ENCODE data around the gene TIGD3.

TIGD3 gene

GRCh38 chr11:65373839-65374580 lies 19.5 kb downstream of the TIGD3 start:
- no peak for DNase-seq

GRCh38 chr11:65375012-65375411 lies 20.5 kb downstream of the TIGD3 start:
- no peak for DNase-seq

- no peak for DNase-seq
These were observed 21.7 kb downstream of the TIGD3 start for GRCh38 chr11:65376138-65376713.

GRCh38 chr11:65377036-65377435 lies 22.5 kb downstream of the TIGD3 start:
- DNase-seq, result no peak

GRCh38 chr11:65377777-65378176 lies 23.2 kb downstream of the TIGD3 start:
- DNase-seq, result no peak

- DNase-seq, result peak; percentile 53
These were observed 23.8 kb downstream of the TIGD3 start for GRCh38 chr11:65378208-65378927.

- no peak for DNase-seq
These were observed 24.5 kb downstream of the TIGD3 start for GRCh38 chr11:65378928-65379638.

GRCh38 chr11:65379698-65380459 lies 25.3 kb downstream of the TIGD3 start:
- DNase-seq, result no peak

- peak; percentile 69 for DNase-seq
These were observed 26.0 kb downstream of the TIGD3 start for GRCh38 chr11:65380460-65381119.

GRCh38 chr11:65381716-65382032 lies 27.1 kb downstream of the TIGD3 start:
- DNase-seq, result no peak

- peak; percentile 98 for DNase-seq
These were observed 27.7 kb downstream of the TIGD3 start, which contains the start of gene SLC25A45 for GRCh38 chr11:65382033-65382803. Gene SLC25A45 (minus strand): TSS chr11:65382646. CDS start chr11:65381951, 695 bp downstream.

GRCh38 chr11:65382804-65383368 lies 28.3 kb downstream of the TIGD3 start:
- DNase-seq, result peak; percentile 98

- no peak for DNase-seq
These were observed 29.2 kb downstream of the TIGD3 start for GRCh38 chr11:65383778-65384177.

GRCh38 chr11:65384301-65384889 lies 29.8 kb downstream of the TIGD3 start:
- no peak for DNase-seq

GRCh38 chr11:65386307-65387140 lies 32.0 kb downstream of the TIGD3 start, which contains the start of gene FRMD8:
Gene FRMD8 (plus strand): TSS chr11:65386637. CDS start chr11:65387037, 400 bp downstream.
- DNase-seq, result peak; percentile 93

- peak; percentile 69 for DNase-seq
These were observed 34.2 kb downstream of the TIGD3 start for GRCh38 chr11:65388731-65389130.

GRCh38 chr11:65389294-65389980 lies 34.9 kb downstream of the TIGD3 start:
- DNase-seq, result peak; percentile 53

GRCh38 chr11:65390099-65390941 lies 35.8 kb downstream of the TIGD3 start:
- no peak for DNase-seq
